Measurements from ENCODE around the gene DNAH8. TPM values are rescaled to one million over a fixed set of nuclear protein-coding genes. Genes with fewer than 3 reads are reported as not detected.

The DNAH8 gene
- total and polyA plus RNA-seq, 2 donors (not counting 3 experiments of a cell fraction or from before 2014, with no cell fraction given), result 0.29 to 0.61 TPM

- DNase-seq (ENCODE audit: low read depth, low spot score), result no peak
- peaks cover 0 to 2% of the 10 kb centered on the region in 2 experiments for H3K36me3 ChIP-seq (ENCODE audit: control insufficient read depth in 2 of 2, extremely low read depth in 1 of 2, insufficient read depth in 2 of 2, low read length in 2 of 2)
- no peak overlapping the region for H3K9ac ChIP-seq (replicated peaks; ENCODE audit: extremely low read depth, insufficient read depth, low read length)
- H3K79me2 ChIP-seq (ENCODE audit: control insufficient read depth, insufficient read depth, low read length), result peaks cover 46% of the 10 kb centered on the region
- H3K9me3 ChIP-seq (replicated peaks; ENCODE audit: control insufficient read depth, insufficient read depth, low read length), result no peaks in the 10 kb centered on the region
- no TSS peak for BruUV-seq (replicated peaks)
- no peak overlapping the region for H3K27ac ChIP-seq (ENCODE audit: insufficient read depth, low read depth, low read length)
- no peak for FAIRE-seq
- ChIA-PET CTCF (no interaction called here), POLR2A (interaction anchor here (0.7 kb wide), 1 partner anchor 14 kb away, joined by 4 read pairs; the partner anchor contains the start of gene DNAH8)
- H3K9me1 ChIP-seq (replicated peaks; ENCODE audit: control insufficient read depth, extremely low read depth, insufficient read depth, low read length), result no peaks in the 10 kb centered on the region
- no peaks in the 10 kb centered on the region for H4K20me1 ChIP-seq (replicated peaks; ENCODE audit: control insufficient read depth, extremely low read depth, insufficient read depth, low read length)
- no peak overlapping the region for H2AFZ ChIP-seq (ENCODE audit: low read depth, low read length)
- H3K4me2 ChIP-seq (ENCODE audit: insufficient read depth, low read length), result peak overlapping the region; percentile 52
- H3K4me1 ChIP-seq (ENCODE audit: control insufficient read depth, extremely low read depth, insufficient read depth, low read length), result no peaks in the 10 kb centered on the region
- no peaks in the 10 kb centered on the region for H3K27me3 ChIP-seq (ENCODE audit: control insufficient read depth in 2 of 2, insufficient read depth in 2 of 2, low read length in 2 of 2)
- TF ChIP-seq POLR2AphosphoS5 (IDR thresholded peaks at IDR 0.05; ENCODE audit: insufficient read depth, low read depth, low read length) (no peak), GATA2 (IDR thresholded peaks at IDR 0.05; ENCODE audit: insufficient read depth, insufficient read length, low read depth, low read length) (no peak), FOS (IDR thresholded peaks at IDR 0.05; ENCODE audit: borderline replicate concordance, insufficient read depth, low read length) (no peak), MYC (IDR thresholded peaks at IDR 0.05; ENCODE audit: low read depth, low read length) (no peak), POLR2A (IDR thresholded peaks at IDR 0.05; ENCODE audit: low read depth, low read length) (no peak), JUN (IDR thresholded peaks at IDR 0.05; ENCODE audit: borderline replicate concordance, insufficient read depth, insufficient read length, low read depth) (no peak), EZH2 (IDR thresholded peaks at IDR 0.05; ENCODE audit: borderline replicate concordance, low read depth, low read length, severe bottlenecking) (no peak)
- TF ChIP-seq, protein P1, sequence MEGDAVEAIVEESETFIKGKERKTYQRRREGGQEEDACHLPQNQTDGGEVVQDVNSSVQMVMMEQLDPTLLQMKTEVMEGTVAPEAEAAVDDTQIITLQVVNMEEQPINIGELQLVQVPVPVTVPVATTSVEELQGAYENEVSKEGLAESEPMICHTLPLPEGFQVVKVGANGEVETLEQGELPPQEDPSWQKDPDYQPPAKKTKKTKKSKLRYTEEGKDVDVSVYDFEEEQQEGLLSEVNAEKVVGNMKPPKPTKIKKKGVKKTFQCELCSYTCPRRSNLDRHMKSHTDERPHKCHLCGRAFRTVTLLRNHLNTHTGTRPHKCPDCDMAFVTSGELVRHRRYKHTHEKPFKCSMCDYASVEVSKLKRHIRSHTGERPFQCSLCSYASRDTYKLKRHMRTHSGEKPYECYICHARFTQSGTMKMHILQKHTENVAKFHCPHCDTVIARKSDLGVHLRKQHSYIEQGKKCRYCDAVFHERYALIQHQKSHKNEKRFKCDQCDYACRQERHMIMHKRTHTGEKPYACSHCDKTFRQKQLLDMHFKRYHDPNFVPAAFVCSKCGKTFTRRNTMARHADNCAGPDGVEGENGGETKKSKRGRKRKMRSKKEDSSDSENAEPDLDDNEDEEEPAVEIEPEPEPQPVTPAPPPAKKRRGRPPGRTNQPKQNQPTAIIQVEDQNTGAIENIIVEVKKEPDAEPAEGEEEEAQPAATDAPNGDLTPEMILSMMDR (IDR thresholded peaks at IDR 0.05; ENCODE audit: extremely low read depth in 1 of 2, insufficient read depth in 1 of 2, low read depth in 1 of 2, low read length in 2 of 2), result no peak
- TF ChIP-seq, protein P2, sequence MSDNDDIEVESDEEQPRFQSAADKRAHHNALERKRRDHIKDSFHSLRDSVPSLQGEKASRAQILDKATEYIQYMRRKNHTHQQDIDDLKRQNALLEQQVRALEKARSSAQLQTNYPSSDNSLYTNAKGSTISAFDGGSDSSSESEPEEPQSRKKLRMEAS (IDR thresholded peaks at IDR 0.05; ENCODE audit: insufficient read depth, insufficient read length), result no peak
- H3K4me3 ChIP-seq (replicated peaks in 1 of 3; ENCODE audit: insufficient read depth in 1 of 3, low read depth in 1 of 3, low read length in 3 of 3), result peak overlapping the region in 1 of 3 experiments; percentile 15
- dilution Hi-C loops (cut with MboI; ENCODE audit: extremely low pct_ligation_motif_present, low sequenced_read_pairs), result no loop called here
- intact Hi-C loops (cut with micrococcal nuclease), result loop anchor here (10.0 kb wide), 1 partner anchor 173 kb away; no protein-coding TSS in a partner anchor
These were observed 13.6 kb upstream of the DNAH8 start for GRCh38 chr6:38701551-38701950.
